SK-N-SH treated with all-trans-retinoic acid at 6 μM for 48 hours (cell line): Measurements from ENCODE around the gene LAG3.

Source experiments
- ZFP3 ChIP-seq: fragments of 250-450 bp; sonication (Bioruptor Pico); IDR thresholded peaks from 2 replicates; pipeline ENCODE4 v1.5.0; 2020; ENCODE audit warnings: mild to moderate bottlenecking, moderate library complexity
- TF ChIP-seq, protein P1 (sequence below): fragments of 250-450 bp; sonication (Bioruptor Pico); IDR thresholded peaks from 2 replicates; pipeline ENCODE4 v1.8.0; 2020; ENCODE audit warnings: mild to moderate bottlenecking, moderate library complexity, borderline replicate concordance

DNA sequence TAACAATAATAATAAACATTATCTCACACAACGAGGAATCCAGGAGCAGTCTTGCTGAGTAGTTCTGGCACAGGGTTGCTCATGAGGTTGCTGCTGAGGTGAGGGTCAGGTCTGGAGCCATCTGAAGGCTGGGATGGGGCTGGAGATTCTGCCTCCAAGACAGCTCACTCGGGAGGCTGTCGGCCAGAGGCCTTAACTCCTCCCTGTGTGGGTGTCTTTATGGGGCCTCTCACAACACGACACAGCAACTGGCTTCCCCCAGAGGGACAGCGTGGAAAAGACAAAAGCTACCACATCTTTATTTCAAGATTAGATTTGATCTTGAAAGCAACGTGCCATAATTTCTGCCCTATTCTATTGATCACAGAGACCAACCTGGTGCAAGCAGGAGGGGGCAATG is 9.8 kb downstream of the LAG3 start:
- TF ChIP-seq ZFP3: no peak
- TF ChIP-seq, protein P1, sequence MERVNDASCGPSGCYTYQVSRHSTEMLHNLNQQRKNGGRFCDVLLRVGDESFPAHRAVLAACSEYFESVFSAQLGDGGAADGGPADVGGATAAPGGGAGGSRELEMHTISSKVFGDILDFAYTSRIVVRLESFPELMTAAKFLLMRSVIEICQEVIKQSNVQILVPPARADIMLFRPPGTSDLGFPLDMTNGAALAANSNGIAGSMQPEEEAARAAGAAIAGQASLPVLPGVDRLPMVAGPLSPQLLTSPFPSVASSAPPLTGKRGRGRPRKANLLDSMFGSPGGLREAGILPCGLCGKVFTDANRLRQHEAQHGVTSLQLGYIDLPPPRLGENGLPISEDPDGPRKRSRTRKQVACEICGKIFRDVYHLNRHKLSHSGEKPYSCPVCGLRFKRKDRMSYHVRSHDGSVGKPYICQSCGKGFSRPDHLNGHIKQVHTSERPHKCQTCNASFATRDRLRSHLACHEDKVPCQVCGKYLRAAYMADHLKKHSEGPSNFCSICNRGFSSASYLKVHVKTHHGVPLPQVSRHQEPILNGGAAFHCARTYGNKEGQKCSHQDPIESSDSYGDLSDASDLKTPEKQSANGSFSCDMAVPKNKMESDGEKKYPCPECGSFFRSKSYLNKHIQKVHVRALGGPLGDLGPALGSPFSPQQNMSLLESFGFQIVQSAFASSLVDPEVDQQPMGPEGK (CRISPR knock-in tag): no peak
